Mesendoderm (in vitro differentiated cells): ENCODE measurements around the gene KCNA2.

Experiments used
- DNase-seq: peaks from one replicate; pipeline ENCODE4 v3.0.0; 2013
- H2AK5ac ChIP-seq: 2 replicates; pipeline ENCODE4 v1.6.1; 2013; ENCODE audit warnings: low read length, inconsistent platforms
- H2BK120ac ChIP-seq: 2 replicates; pipeline ENCODE4 v1.6.1; 2013; ENCODE audit warnings: low read depth, mild to moderate bottlenecking, low read length, moderate library complexity, mixed read lengths
- H2BK15ac ChIP-seq: replicated peaks from 2 replicates; pipeline ENCODE4 v1.6.1; 2013; ENCODE audit warnings: low read depth, mild to moderate bottlenecking, moderate library complexity
- H2BK5ac ChIP-seq: 2 replicates; pipeline ENCODE4 v1.6.1; 2013; ENCODE audit warnings: low read length, inconsistent platforms
- H3K18ac ChIP-seq: 2 replicates; pipeline ENCODE4 v1.6.1; 2013; ENCODE audit warnings: mild to moderate bottlenecking, low read length, mixed read lengths
- H3K23ac ChIP-seq: one replicate; pipeline ENCODE4 v1.6.1; 2013; ENCODE audit warnings: low read length
- H3K27ac ChIP-seq: 2 replicates; pipeline ENCODE4 v1.5.1; 2013; ENCODE audit warnings: low read depth, mild to moderate bottlenecking, inconsistent platforms, low read length, moderate library complexity
- H3K27me3 ChIP-seq: 2 replicates; pipeline ENCODE4 v1.6.1; 2013; ENCODE audit warnings: low read length, control low read depth, mild to moderate bottlenecking, inconsistent platforms; ENCODE audit not compliant: insufficient read depth, poor library complexity
- H3K36me3 ChIP-seq: 2 replicates; pipeline ENCODE4 v1.6.1; 2013; ENCODE audit warnings: low read length, inconsistent platforms; ENCODE audit not compliant: control insufficient read depth, insufficient read depth
- H3K4ac ChIP-seq: one replicate; pipeline ENCODE4 v1.6.1; 2013; ENCODE audit warnings: low read depth, mild to moderate bottlenecking, low read length, moderate library complexity
- H3K4me1 ChIP-seq: 2 replicates; pipeline ENCODE4 v1.6.1; 2013; ENCODE audit warnings: low read depth, low read length, inconsistent platforms; ENCODE audit not compliant: control insufficient read depth
- H3K4me2 ChIP-seq: 2 replicates; pipeline ENCODE4 v1.6.1; 2013; ENCODE audit warnings: low read length
- H3K4me3 ChIP-seq: 2 replicates; pipeline ENCODE4 v1.5.1; 2013; ENCODE audit warnings: mild to moderate bottlenecking, low read length
- H3K56ac ChIP-seq: one replicate; pipeline ENCODE4 v1.6.1; 2013; ENCODE audit warnings: low read length
- H3K79me1 ChIP-seq: 2 replicates; pipeline ENCODE4 v1.6.1; 2013; ENCODE audit warnings: low read length, inconsistent platforms
- H3K79me2 ChIP-seq: 2 replicates; pipeline ENCODE4 v1.6.1; 2013; ENCODE audit warnings: mild to moderate bottlenecking, low read length; ENCODE audit not compliant: control insufficient read depth, insufficient read depth
- H3K9ac ChIP-seq: 2 replicates; pipeline ENCODE4 v1.6.1; 2013; ENCODE audit warnings: low read length, inconsistent platforms
- H4K5ac ChIP-seq: one replicate; pipeline ENCODE4 v1.6.1; 2013; ENCODE audit warnings: low read length
- H4K8ac ChIP-seq: one replicate; pipeline ENCODE4 v1.6.1; 2013; ENCODE audit warnings: low read depth, mild to moderate bottlenecking, control low read depth, low read length, moderate library complexity
- WGBS: extraction: QIAGEN DNeasy Blood & Tissue Kit; methylation state at CpG from one replicate; pipeline ENCODE4 v1.1.7; 2013; ENCODE audit warnings: low lambda C conversion rate, missing lambda C conversion rate; ENCODE audit not compliant: insufficient coverage; ENCODE audit errors: extremely low coverage; 5-methylcytosine and 5-hydroxymethylcytosine counted together

KCNA2 gene

DNA sequence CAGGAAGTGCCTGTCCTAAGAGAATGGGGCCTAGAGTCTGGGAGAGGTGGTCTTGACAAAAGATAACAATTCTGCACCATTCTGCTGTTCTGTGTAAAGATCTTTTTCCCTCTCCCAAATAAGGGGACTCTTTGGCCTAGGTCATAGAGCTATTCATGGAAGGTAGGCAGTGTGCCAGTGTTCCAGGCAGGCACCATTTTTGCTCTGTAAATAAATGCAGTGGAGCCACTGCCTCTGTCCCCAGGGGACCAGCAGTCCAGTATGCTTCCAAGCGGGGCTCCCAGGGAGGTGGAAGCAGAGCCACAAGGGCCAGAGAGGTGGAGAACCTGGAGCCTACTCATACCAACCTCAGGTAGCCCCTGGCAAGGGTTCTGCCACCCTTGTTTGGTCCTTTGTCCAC lies 25.9 kb downstream of the KCNA2 start:
- H2AK5ac ChIP-seq = no peak overlapping the region
- WGBS = no CpG with 5 or more reads among the region's 1 CpG
- no peak overlapping the region for H4K5ac ChIP-seq

DNA sequence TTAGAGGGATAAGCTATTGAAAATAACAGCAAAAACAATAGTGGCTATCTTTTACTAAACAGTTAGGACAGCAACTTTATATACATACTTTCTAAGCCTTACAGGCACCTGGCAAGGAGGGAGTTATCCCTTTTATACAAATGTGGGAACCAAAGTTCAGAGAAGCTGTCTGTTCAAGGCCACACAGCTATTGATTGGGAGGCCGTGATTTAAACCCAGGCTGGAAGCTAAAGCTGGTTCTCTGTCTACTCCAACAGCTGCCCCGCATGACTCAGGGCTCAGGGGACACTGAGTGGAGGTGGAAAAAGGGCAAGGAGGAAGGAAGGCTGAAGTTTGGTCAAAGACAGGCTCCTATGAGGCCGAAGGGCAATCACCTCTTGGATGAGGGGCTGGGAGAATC lies 26.7 kb downstream of the KCNA2 start:
- H2BK5ac ChIP-seq = no peak overlapping the region
- H3K4me2 ChIP-seq = no peak overlapping the region
- H3K9ac ChIP-seq = no peak overlapping the region
- H3K79me1 ChIP-seq = no peaks in the 10 kb centered on the region
- no peak overlapping the region for H3K27ac ChIP-seq
- H3K27me3 ChIP-seq = no peaks in the 10 kb centered on the region
- H3K56ac ChIP-seq = no peak overlapping the region
- no peak overlapping the region for H4K5ac ChIP-seq
- no peaks in the 10 kb centered on the region for H3K36me3 ChIP-seq
- no peak overlapping the region for H3K4ac ChIP-seq
- no peak overlapping the region for H4K8ac ChIP-seq
- H2BK120ac ChIP-seq = no peak overlapping the region
- H3K4me1 ChIP-seq = no peaks in the 10 kb centered on the region
- no peak overlapping the region for H3K4me3 ChIP-seq
- H3K18ac ChIP-seq = no peak overlapping the region
- no peak overlapping the region for H2BK15ac ChIP-seq
- no peak for DNase-seq
- no peaks in the 10 kb centered on the region for H3K79me2 ChIP-seq
- no CpG with 5 or more reads among the region's 3 CpGs for WGBS
- no peak overlapping the region for H3K23ac ChIP-seq
- H2AK5ac ChIP-seq = no peak overlapping the region

More for the DNA sequence above, 25.9 kb downstream of the KCNA2 start:
- H3K27ac ChIP-seq = no peak overlapping the region
- no peak overlapping the region for H3K9ac ChIP-seq
- H3K56ac ChIP-seq = no peak overlapping the region
- no peaks in the 10 kb centered on the region for H3K4me1 ChIP-seq
- no peak overlapping the region for H3K4me3 ChIP-seq
- H3K18ac ChIP-seq = no peak overlapping the region
- H3K36me3 ChIP-seq = no peaks in the 10 kb centered on the region
- H3K79me2 ChIP-seq = no peaks in the 10 kb centered on the region
- H3K79me1 ChIP-seq = no peaks in the 10 kb centered on the region
- no peak overlapping the region for H3K4ac ChIP-seq
- H4K8ac ChIP-seq = no peak overlapping the region
- no peak overlapping the region for H2BK120ac ChIP-seq
- H2BK5ac ChIP-seq = no peak overlapping the region
- no peak overlapping the region for H3K4me2 ChIP-seq
- H3K27me3 ChIP-seq = no peaks in the 10 kb centered on the region
- no peak overlapping the region for H3K23ac ChIP-seq
- no peak for DNase-seq
- no peak overlapping the region for H2BK15ac ChIP-seq

DNA sequence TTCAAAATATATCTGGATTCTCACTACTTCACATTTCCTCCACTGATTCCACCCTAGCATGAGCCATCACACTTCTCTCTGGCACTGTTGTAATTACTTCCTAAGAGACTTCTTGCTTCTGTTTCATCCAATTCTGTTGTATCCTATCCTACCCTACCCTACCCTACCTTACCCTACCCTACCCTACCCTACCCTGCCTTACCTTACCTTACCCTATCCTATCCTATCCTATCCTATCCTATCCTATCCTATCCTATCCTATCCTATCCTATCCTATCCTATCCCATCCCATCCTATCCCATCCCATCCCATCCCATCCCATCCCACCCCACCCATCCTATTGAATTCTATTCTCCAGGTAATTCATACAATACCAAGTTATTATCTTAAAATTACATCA lies 29.7 kb downstream of the KCNA2 start:
- Histone ChIP-seq H2BK120ac (no peak overlapping the region), H3K56ac (no peak overlapping the region), H3K79me2 (no peaks in the 10 kb centered on the region), H3K4me1 (no peaks in the 10 kb centered on the region), H3K27me3 (peaks cover 6% of the 10 kb centered on the region), H3K36me3 (no peaks in the 10 kb centered on the region), H2AK5ac (no peak overlapping the region), H3K79me1 (no peaks in the 10 kb centered on the region), H3K27ac (no peak overlapping the region), H3K4me3 (no peak overlapping the region), H2BK15ac (no peak overlapping the region), H3K4ac (no peak overlapping the region), H3K23ac (no peak overlapping the region), H3K4me2 (no peak overlapping the region), H3K18ac (no peak overlapping the region), H2BK5ac (no peak overlapping the region), H4K5ac (no peak overlapping the region), H4K8ac (no peak overlapping the region), H3K9ac (no peak overlapping the region)
- DNase-seq = no peak

DNA sequence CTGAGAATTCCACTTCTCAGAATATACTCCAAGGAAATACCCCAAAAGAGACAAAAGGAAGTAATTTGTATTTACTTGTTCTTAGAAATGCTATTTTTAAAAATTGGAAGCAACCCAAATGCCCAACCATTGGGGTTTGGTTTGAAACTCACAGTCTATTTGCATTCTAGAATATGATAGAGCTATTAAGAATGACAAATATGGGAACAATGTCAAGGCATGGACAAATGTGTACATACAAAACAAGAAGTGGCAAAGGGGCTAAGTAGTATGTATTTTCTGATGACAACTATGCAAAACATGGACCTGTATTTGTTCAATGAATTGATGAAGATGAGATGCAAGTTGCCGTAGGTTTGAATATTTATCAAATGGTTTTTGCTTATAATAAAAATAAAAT lies 32.8 kb downstream of the KCNA2 start:
- Histone ChIP-seq H3K4me3 (no peak overlapping the region), H2BK120ac (no peak overlapping the region), H4K5ac (no peak overlapping the region), H3K79me1 (no peaks in the 10 kb centered on the region), H3K27me3 (peaks cover 6% of the 10 kb centered on the region), H3K56ac (no peak overlapping the region), H2BK15ac (no peak overlapping the region), H3K4me2 (no peak overlapping the region), H3K18ac (no peak overlapping the region), H3K4me1 (no peaks in the 10 kb centered on the region), H3K23ac (no peak overlapping the region), H3K9ac (no peak overlapping the region), H3K79me2 (no peaks in the 10 kb centered on the region), H2BK5ac (no peak overlapping the region), H3K4ac (no peak overlapping the region), H2AK5ac (no peak overlapping the region), H3K27ac (no peak overlapping the region), H4K8ac (no peak overlapping the region), H3K36me3 (no peaks in the 10 kb centered on the region)
- no peak for DNase-seq
- WGBS = no CpG with 5 or more reads among the region's 1 CpG

DNA sequence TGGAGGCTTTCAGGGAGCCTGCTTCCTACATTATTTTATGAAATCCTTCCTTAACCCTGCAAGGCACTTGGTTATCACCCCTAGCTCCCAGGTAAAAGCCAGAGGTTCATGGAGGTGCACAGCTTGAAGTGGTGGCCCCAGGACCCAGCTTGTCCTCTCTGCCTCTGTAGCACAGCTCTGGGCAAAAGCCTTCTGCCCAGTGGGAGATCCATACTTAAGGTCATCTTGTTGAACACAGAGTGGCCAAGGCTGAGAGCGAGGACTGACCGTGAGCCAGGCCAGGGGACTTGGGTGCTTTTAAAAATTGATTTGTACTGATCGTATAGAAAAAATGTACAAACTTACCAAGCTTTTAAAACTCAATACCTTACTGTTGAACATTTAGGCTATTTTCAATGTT lies 33.4 kb downstream of the KCNA2 start:
- no peak overlapping the region for H3K9ac ChIP-seq
- H3K79me2 ChIP-seq = no peaks in the 10 kb centered on the region
- no peak overlapping the region for H3K4me3 ChIP-seq
- no peak overlapping the region for H3K4me2 ChIP-seq
- H3K4me1 ChIP-seq = no peaks in the 10 kb centered on the region
- peaks cover 6% of the 10 kb centered on the region for H3K27me3 ChIP-seq
- WGBS = no CpG with 5 or more reads among the region's 3 CpGs
- no peak for DNase-seq
- no peak overlapping the region for H2BK5ac ChIP-seq
- H3K36me3 ChIP-seq = no peaks in the 10 kb centered on the region
- no peak overlapping the region for H3K4ac ChIP-seq
- H4K5ac ChIP-seq = no peak overlapping the region
- no peak overlapping the region for H2BK15ac ChIP-seq
- H3K79me1 ChIP-seq = no peaks in the 10 kb centered on the region
- no peak overlapping the region for H4K8ac ChIP-seq
- no peak overlapping the region for H3K56ac ChIP-seq
- no peak overlapping the region for H2AK5ac ChIP-seq
- H2BK120ac ChIP-seq = no peak overlapping the region
- H3K23ac ChIP-seq = no peak overlapping the region
- H3K27ac ChIP-seq = no peak overlapping the region
- no peak overlapping the region for H3K18ac ChIP-seq

DNA sequence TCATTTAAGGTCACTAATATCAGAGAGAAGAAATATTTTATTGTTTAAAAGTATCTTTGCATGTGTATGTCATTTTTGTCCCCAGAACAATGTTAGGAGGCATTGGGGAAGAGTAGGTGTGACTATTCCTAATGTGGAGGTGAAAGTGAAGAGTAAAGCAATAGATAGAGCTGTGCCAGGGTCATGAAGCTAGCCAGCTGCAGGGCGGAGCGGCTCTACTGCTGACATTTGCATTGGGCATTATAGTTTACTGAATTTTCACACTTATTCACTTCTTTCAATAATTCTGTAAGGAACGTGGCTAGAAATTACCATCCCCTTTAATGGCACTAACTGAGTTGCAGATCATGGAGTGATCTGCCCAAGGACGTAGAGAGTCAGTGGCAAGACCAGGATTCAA lies 35.3 kb downstream of the KCNA2 start:
- no peak overlapping the region for H3K27ac ChIP-seq
- no peaks in the 10 kb centered on the region for H3K79me2 ChIP-seq
- H2AK5ac ChIP-seq = no peak overlapping the region
- no peak for DNase-seq
- H2BK120ac ChIP-seq = no peak overlapping the region
- peaks cover 6% of the 10 kb centered on the region for H3K27me3 ChIP-seq
- no peak overlapping the region for H2BK5ac ChIP-seq
- no peak overlapping the region for H3K18ac ChIP-seq
- no peak overlapping the region for H3K23ac ChIP-seq
- H3K79me1 ChIP-seq = no peaks in the 10 kb centered on the region
- H3K56ac ChIP-seq = no peak overlapping the region
- no peak overlapping the region for H4K8ac ChIP-seq
- H3K4me3 ChIP-seq = no peak overlapping the region
- no peak overlapping the region for H3K4ac ChIP-seq
- no peaks in the 10 kb centered on the region for H3K4me1 ChIP-seq
- no peaks in the 10 kb centered on the region for H3K36me3 ChIP-seq
- WGBS = no CpG with 5 or more reads among the region's 4 CpGs
- H2BK15ac ChIP-seq = no peak overlapping the region
- no peak overlapping the region for H4K5ac ChIP-seq
- no peak overlapping the region for H3K4me2 ChIP-seq
- H3K9ac ChIP-seq = no peak overlapping the region
